CD4-positive, alpha-beta memory T cell (primary cell): ENCODE results near the gene EEF1AKMT3. TPM values are rescaled to one million over a fixed set of nuclear protein-coding genes. Genes with fewer than 3 reads are reported as not detected.

Experiments
- CTCF ChIA-PET: fragments of 350-600 bp; sonication (Branson Sonifier 250); formaldehyde crosslinking; loops from one replicate; lab custom pipeline; 2021; ENCODE audit warnings: inconsistent platforms; ENCODE audit not compliant: partially characterized antibody; lab: Charles Lee
- POLR2A ChIA-PET: fragments of 350-600 bp; sonication (Branson Sonifier 250); formaldehyde crosslinking; loops from one replicate; lab custom pipeline; 2021; ENCODE audit not compliant: partially characterized antibody; lab: Charles Lee
- DNase-seq, 5 donors: peaks; one replicate each; pipeline versions ENCODE4 v3.0.0 to v3.0.0-alpha.2; 2020 to 2022; ENCODE audit warnings: mixed read lengths in 1 of 5
- H3K27ac ChIP-seq: one replicate; pipeline ENCODE4 v1.7.0; 2013; ENCODE audit warnings: low read depth, low read length
- H3K27me3 ChIP-seq: 2 replicates; pipeline ENCODE4 v1.7.0; 2013; ENCODE audit warnings: mild to moderate bottlenecking, low read length, moderate library complexity; ENCODE audit not compliant: insufficient read depth
- H3K36me3 ChIP-seq: 2 replicates; pipeline ENCODE4 v1.7.0; 2013; ENCODE audit warnings: mild to moderate bottlenecking, low read length, moderate library complexity; ENCODE audit not compliant: insufficient read depth
- H3K4me1 ChIP-seq: 2 replicates; pipeline ENCODE4 v1.7.0; 2013; ENCODE audit warnings: mild to moderate bottlenecking, low read length, moderate library complexity; ENCODE audit not compliant: insufficient read depth
- H3K4me3 ChIP-seq, 2 donors: one replicate each; pipeline ENCODE4 v1.7.0; 2013; ENCODE audit warnings: low read length in 2 of 2, mild to moderate bottlenecking in 1 of 2
- H3K9me3 ChIP-seq, 2 donors: one replicate each; pipeline ENCODE4 v1.7.0; 2013; ENCODE audit warnings: low read length in 2 of 2, control low read depth in 1 of 2; ENCODE audit not compliant: control insufficient read depth in 1 of 2
- H3K27ac Mint-ChIP-seq, 7 donors: one replicate each; pipeline ENCODE4 v1.8.0; 2020 to 2021; ENCODE audit warnings: mixed read lengths in 7 of 7, mild to moderate bottlenecking in 6 of 7, inconsistent platforms in 3 of 7, moderate library complexity in 3 of 7
- H3K27me3 Mint-ChIP-seq, 2 donors: one replicate each; pipeline ENCODE4 v1.8.0; 2020 to 2021; ENCODE audit warnings: mixed read lengths in 2 of 2
- H3K36me3 Mint-ChIP-seq, 2 donors: one replicate each; pipeline ENCODE4 v1.8.0; 2020 to 2021; ENCODE audit warnings: mixed read lengths in 2 of 2, inconsistent platforms in 1 of 2, mild to moderate bottlenecking in 1 of 2
- H3K4me1 Mint-ChIP-seq, 4 donors: one replicate each; pipeline ENCODE4 v1.8.0; 2020 to 2021; ENCODE audit warnings: mixed read lengths in 4 of 4, mild to moderate bottlenecking in 1 of 4
- H3K4me3 Mint-ChIP-seq, 8 donors: one replicate each; pipeline ENCODE4 v1.8.0; 2020 to 2021; ENCODE audit warnings: mixed read lengths in 8 of 8, mild to moderate bottlenecking in 7 of 8, moderate library complexity in 6 of 8, inconsistent platforms in 3 of 8
- H3K9me3 Mint-ChIP-seq, 8 donors: one replicate each; pipeline ENCODE4 v1.8.0; 2020 to 2021; ENCODE audit warnings: mixed read lengths in 8 of 8, mild to moderate bottlenecking in 5 of 8, inconsistent platforms in 3 of 8, moderate library complexity in 1 of 8
- intact Hi-C: fragments of 100-400 bp; cut with micrococcal nuclease; formaldehyde crosslinking; loops from one replicate; pipeline ENCODE4 v1.15.1; 2023
- polyA plus RNA-seq, 2 donors: library from polyadenylated mRNA; unstranded; fragments of 300-500 nt; fragmentation: Illumina TruSeq; gene quantifications; one replicate each; pipeline ENCODE4 v1.2.3, GENCODE V29; 2021
- total RNA-seq, 2 experiments: library from RNA; stranded (reverse); gene quantifications; one replicate each; pipeline ENCODE4 v1.2.3, GENCODE V29; 2021

Gene EEF1AKMT3
- total RNA-seq, result 1 to 10 TPM; 3.1 to 4.9 TPM
- 10 to 100 TPM in 1 of 2 donors, 1 to 10 TPM in 1; 5.3 to 12.4 TPM for polyA plus RNA-seq

GRCh38 chr12:57772429-57773322 is at the start of gene EEF1AKMT3:
Gene EEF1AKMT3, plus strand, starts transcription at chr12:57772614. Its CDS starts 111 bp downstream, at chr12:57772725.
- Histone ChIP-seq H3K4me3 (peak within 1 kb of the TSS; percentile 98 to 99), H3K27me3 (no peaks in the 10 kb centered on the region), H3K36me3 (no peaks in the 10 kb centered on the region), H3K9me3 (no peaks in the 10 kb centered on the region), H3K4me1 (peaks cover 26% of the 10 kb centered on the region), H3K27ac (peak within 1 kb of the TSS; percentile 84)
- no peak for DNase-seq
- H3K9me3 Mint-ChIP-seq, result peaks cover 0 to 2% (median 0%) of the 10 kb centered on the region in 8 donors
- H3K27me3 Mint-ChIP-seq, result peaks cover 0 to 2% of the 10 kb centered on the region in 2 donors
- POLR2A ChIA-PET, result interaction anchor here (0.6 to 1.8 kb wide), 11 partner anchors 10 to 1147 kb away, joined by 3 to 53 read pairs (median 4); partner anchors contain the start of genes CDK4, CTDSP2, MARCHF9 and TSFM
- H3K4me3 Mint-ChIP-seq, result peak within 1 kb of the TSS; percentile 95 to 100 (median 96)
- CTCF ChIA-PET, result interaction anchor here (0.8 to 3.9 kb wide), 5 partner anchors 10 to 314 kb away, joined by 3 to 38 read pairs (median 6); partner anchors contain the start of gene TSFM
- peaks cover 20 to 25% of the 10 kb centered on the region in 2 donors for H3K36me3 Mint-ChIP-seq
- H3K27ac Mint-ChIP-seq, result peak within 1 kb of the TSS; percentile 94 to 99 (median 98)
- intact Hi-C loops, result loop anchor here (1.0 kb wide), 2 partner anchors 10 to 20 kb away; partner anchors contain the start of genes CDK4 and TSFM
- H3K4me1 Mint-ChIP-seq, result peaks cover 14 to 38% (median 23%) of the 10 kb centered on the region in 4 donors

- H3K27me3 Mint-ChIP-seq, result no peaks in the 10 kb centered on the region
- Histone ChIP-seq H3K27ac (no peak overlapping the region), H3K9me3 (no peaks in the 10 kb centered on the region), H3K27me3 (no peaks in the 10 kb centered on the region), H3K4me3 (no peak overlapping the region), H3K36me3 (peaks cover 52% of the 10 kb centered on the region), H3K4me1 (no peaks in the 10 kb centered on the region)
- H3K9me3 Mint-ChIP-seq, result peaks cover 0 to 2% (median 0%) of the 10 kb centered on the region in 8 donors
- DNase-seq, result no peak
- ChIA-PET CTCF (interaction anchor here (1.2 to 3.2 kb wide), 2 partner anchors 19 to 34 kb away, joined by 3 to 10 read pairs; no protein-coding TSS in a partner anchor), POLR2A (interaction anchor here (0.6 to 4.4 kb wide), 6 partner anchors 9 to 212 kb away, joined by 3 to 32 read pairs (median 6); partner anchors contain the start of gene TSPAN31)
- H3K36me3 Mint-ChIP-seq, result peaks cover 26 to 47% of the 10 kb centered on the region in 2 donors
- H3K4me3 Mint-ChIP-seq, result peak overlapping the region in 1 of 8 donors; percentile 51
- peak overlapping the region; percentile 34 to 84 (median 75) for H3K27ac Mint-ChIP-seq
- intact Hi-C loops, result no loop called here
- H3K4me1 Mint-ChIP-seq, result peaks cover 14 to 32% (median 21%) of the 10 kb centered on the region in 4 donors
Observed at GRCh38 chr12:57722716-57723629, 49.4 kb upstream of the EEF1AKMT3 start.

- ChIA-PET POLR2A (interaction anchor here (0.6 to 4.4 kb wide), 7 partner anchors 9 to 212 kb away, joined by 3 to 32 read pairs (median 6); partner anchors contain the start of gene TSPAN31), CTCF (interaction anchor here (1.2 to 3.2 kb wide), 2 partner anchors 18 to 33 kb away, joined by 3 to 10 read pairs; no protein-coding TSS in a partner anchor)
- Mint-ChIP-seq H3K9me3 (peaks cover 0 to 2% (median 0%) of the 10 kb centered on the region in 8 donors), H3K36me3 (peaks cover 26 to 47% of the 10 kb centered on the region in 2 donors), H3K27me3 (no peaks in the 10 kb centered on the region), H3K4me1 (peaks cover 14 to 32% (median 22%) of the 10 kb centered on the region in 4 donors), H3K4me3 (no peak overlapping the region), H3K27ac (peak overlapping the region; percentile 24 to 83 (median 52))
- no peaks in the 10 kb centered on the region for H3K4me1 ChIP-seq
- no peak for DNase-seq
- H3K27me3 ChIP-seq, result no peaks in the 10 kb centered on the region
- no peak overlapping the region for H3K27ac ChIP-seq
- intact Hi-C loops, result no loop called here
- no peaks in the 10 kb centered on the region for H3K9me3 ChIP-seq
- H3K4me3 ChIP-seq, result no peak overlapping the region
- peaks cover 52% of the 10 kb centered on the region for H3K36me3 ChIP-seq
Observed at GRCh38 chr12:57723630-57723962, 48.8 kb upstream of the EEF1AKMT3 start.

GRCh38 chr12:57724003-57724935 is 48.1 kb upstream of the EEF1AKMT3 start:
- Histone ChIP-seq H3K36me3 (peaks cover 47% of the 10 kb centered on the region), H3K27me3 (no peaks in the 10 kb centered on the region), H3K9me3 (no peaks in the 10 kb centered on the region), H3K4me1 (no peaks in the 10 kb centered on the region), H3K27ac (no peak overlapping the region), H3K4me3 (no peak overlapping the region)
- CTCF ChIA-PET, result interaction anchor here (0.7 to 3.2 kb wide), 2 partner anchors 15 to 18 kb away, joined by 3 to 10 read pairs; no protein-coding TSS in a partner anchor
- POLR2A ChIA-PET, result interaction anchor here (0.7 to 4.4 kb wide), 8 partner anchors 10 to 131 kb away, joined by 3 to 32 read pairs (median 3); partner anchors contain the start of genes OS9 and TSPAN31
- Mint-ChIP-seq H3K9me3 (peaks cover 0 to under 1% (median 0%) of the 10 kb centered on the region in 8 donors), H3K27me3 (no peaks in the 10 kb centered on the region), H3K27ac (peak overlapping the region; percentile 52 to 92 (median 84)), H3K4me1 (peaks cover 16 to 32% (median 22%) of the 10 kb centered on the region in 4 donors), H3K36me3 (peaks cover 27 to 45% of the 10 kb centered on the region in 2 donors), H3K4me3 (no peak overlapping the region)
- DNase-seq, result peak in 1 of 5 donors; percentile 20
- intact Hi-C loops, result no loop called here

- peaks cover 22 to 47% of the 10 kb centered on the region in 2 donors for H3K36me3 Mint-ChIP-seq
- Histone ChIP-seq H3K27me3 (no peaks in the 10 kb centered on the region), H3K4me1 (no peaks in the 10 kb centered on the region), H3K9me3 (no peaks in the 10 kb centered on the region), H3K36me3 (peaks cover 45% of the 10 kb centered on the region), H3K4me3 (no peak overlapping the region), H3K27ac (no peak overlapping the region)
- H3K27ac Mint-ChIP-seq, result peak overlapping the region; percentile 52 to 92 (median 84)
- CTCF ChIA-PET, result interaction anchor here (0.7 to 3.2 kb wide), 4 partner anchors 14 to 20 kb away, joined by 3 to 10 read pairs (median 8); partner anchors contain the start of gene TSPAN31
- H3K9me3 Mint-ChIP-seq, result no peaks in the 10 kb centered on the region
- peaks cover 16 to 32% (median 22%) of the 10 kb centered on the region in 4 donors for H3K4me1 Mint-ChIP-seq
- H3K4me3 Mint-ChIP-seq, result no peak overlapping the region
- H3K27me3 Mint-ChIP-seq, result no peaks in the 10 kb centered on the region
- DNase-seq, result peak in 1 of 5 donors; percentile 19
- intact Hi-C loops, result loop anchor here (1.0 kb wide), 1 partner anchor 17 kb away; no protein-coding TSS in a partner anchor
- POLR2A ChIA-PET, result interaction anchor here (0.9 to 4.4 kb wide), 7 partner anchors 11 to 31 kb away, joined by 3 to 32 read pairs (median 4); partner anchors contain the start of genes OS9 and TSPAN31
Observed at GRCh38 chr12:57724936-57725740, 47.3 kb upstream of the EEF1AKMT3 start.
